Activated CD4-positive, alpha-beta T cell treated with anti-CD3 and anti-CD28 coated beads for 48 hours (primary cell): ENCODE results near the gene TNFRSF9.

Experiments
- DNase-seq: peaks from one replicate; pipeline ENCODE4 v3.0.0-alpha.2; 2020

The TNFRSF9 gene

GRCh38 chr1:7869136-7869920 lies 71.3 kb downstream of the TNFRSF9 start:
- DNase-seq, result no peak

DNA sequence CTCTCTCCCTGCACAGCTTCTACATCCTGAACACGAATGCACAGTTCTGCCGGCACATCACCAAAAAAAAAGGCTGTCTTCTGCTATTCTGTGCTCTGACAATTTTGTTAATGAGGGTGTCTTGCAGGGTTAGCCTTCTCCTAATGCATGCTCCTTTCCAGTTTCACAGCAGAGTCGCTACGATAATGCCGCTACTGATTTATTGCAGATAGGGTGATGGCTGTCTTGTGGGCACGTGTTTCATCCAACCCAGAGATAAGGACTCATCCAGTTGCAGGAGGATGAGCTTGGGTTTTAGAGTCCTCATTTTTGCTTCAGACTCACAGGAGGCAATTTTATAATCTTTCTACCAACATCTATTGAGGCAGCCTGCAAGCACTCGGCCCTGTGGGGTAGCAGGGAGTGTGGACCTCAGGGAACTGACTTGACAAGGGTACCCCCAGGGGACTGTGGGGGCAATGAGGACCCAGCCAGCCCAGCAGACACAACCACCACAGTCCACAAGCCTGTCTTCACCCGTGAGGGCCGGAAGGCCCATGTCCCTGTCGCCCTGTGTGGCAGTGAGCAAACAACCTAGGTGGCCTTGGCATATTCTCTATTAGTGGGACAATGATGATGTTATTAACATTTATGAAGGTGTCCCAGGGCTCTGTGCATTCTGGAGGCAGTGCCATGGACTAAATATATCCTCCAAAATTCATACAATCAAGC lies 72.4 kb downstream of the TNFRSF9 start:
- no peak for DNase-seq

- DNase-seq, result no peak
These were observed 74.7 kb downstream of the TNFRSF9 start for GRCh38 chr1:7865978-7866377.
